ENCODE measurements around the gene CCDC171.
"Not testable (repeated sequence)": the region's sequence is repeated elsewhere in the genome, so short reads cannot be mapped to it uniquely, and the experiment has no call there.

Gene CCDC171

GRCh38 chr9:15769547-15769946, 216.7 kb downstream of the CCDC171 start:
- no peak for DNase-seq

GRCh38 chr9:15778861-15779260, 226.0 kb downstream of the CCDC171 start:
- DNase-seq: no peak

GRCh38 chr9:15782106-15782505, 229.3 kb downstream of the CCDC171 start:
- no peak for DNase-seq

- DNase-seq: no peak
Observed at GRCh38 chr9:15785584-15785983, 232.7 kb downstream of the CCDC171 start.

- DNase-seq: no peak
Observed at GRCh38 chr9:15786616-15787015, 233.8 kb downstream of the CCDC171 start.

GRCh38 chr9:15810219-15810899, 257.5 kb downstream of the CCDC171 start:
- DNase-seq: not testable (repeated sequence)

- DNase-seq: no peak
Observed at GRCh38 chr9:15813076-15813475, 260.2 kb downstream of the CCDC171 start.

- DNase-seq: no peak
Observed at GRCh38 chr9:15824310-15824709, 271.5 kb downstream of the CCDC171 start.

GRCh38 chr9:15831384-15831783, 278.5 kb downstream of the CCDC171 start:
- no peak for DNase-seq

- DNase-seq: no peak
Observed at GRCh38 chr9:15834541-15834940, 281.7 kb downstream of the CCDC171 start.

- no peak for DNase-seq
Observed at GRCh38 chr9:15837079-15837679, 284.3 kb downstream of the CCDC171 start.

- no peak for DNase-seq
Observed at GRCh38 chr9:15842051-15842450, 289.2 kb downstream of the CCDC171 start.

GRCh38 chr9:15843316-15843715, 290.5 kb downstream of the CCDC171 start:
- no peak for DNase-seq

- DNase-seq: no peak
Observed at GRCh38 chr9:15843931-15844330, 291.1 kb downstream of the CCDC171 start.

GRCh38 chr9:15846611-15847010, 293.8 kb downstream of the CCDC171 start:
- DNase-seq: no peak

- no peak for DNase-seq
Observed at GRCh38 chr9:15849871-15850270, 297.0 kb downstream of the CCDC171 start.

- no peak for DNase-seq
Observed at GRCh38 chr9:15851766-15852165, 298.9 kb downstream of the CCDC171 start.

GRCh38 chr9:15856591-15856990, 303.7 kb downstream of the CCDC171 start:
- DNase-seq: no peak

- DNase-seq: no peak
Observed at GRCh38 chr9:15867334-15867733, 314.5 kb downstream of the CCDC171 start.

- no peak for DNase-seq
Observed at GRCh38 chr9:15867988-15868387, 315.1 kb downstream of the CCDC171 start.

- no peak for DNase-seq
Observed at GRCh38 chr9:15873573-15874177, 320.8 kb downstream of the CCDC171 start.

- no peak for DNase-seq
Observed at GRCh38 chr9:15882328-15882727, 329.5 kb downstream of the CCDC171 start.

- no peak for DNase-seq
Observed at GRCh38 chr9:15882883-15883282, 330.0 kb downstream of the CCDC171 start.

GRCh38 chr9:15885464-15885863, 332.6 kb downstream of the CCDC171 start:
- DNase-seq: no peak

Measured in T1000 (cell line).